Prostate gland (tissue), 2 donors: ENCODE data around the gene PRR5L. TPM values are rescaled to one million over a fixed set of nuclear protein-coding genes. Genes with fewer than 3 reads are reported as not detected.

Experiments
- DNase-seq: peaks from one replicate; pipeline ENCODE4 v3.0.0-alpha.2; 2019; ENCODE audit warnings: low spot score
- H3K27ac ChIP-seq, 2 donors: fragments of 200-600 bp; sonication (generic); 2 replicates each; pipeline ENCODE4 v1.5.1; 2017 to 2019
- H3K27me3 ChIP-seq: fragments of 200-600 bp; sonication (generic); replicated peaks from 2 replicates; pipeline ENCODE4 v1.5.1; 2019; ENCODE audit not compliant: insufficient read depth
- H3K36me3 ChIP-seq, 2 donors: fragments of 200-600 bp; sonication (generic); 1 replicate in 1 of 2; 2 replicates in 1 of 2; pipeline versions ENCODE4 v1.5.1 to v1.8.1; 2017 to 2019
- H3K4me1 ChIP-seq: fragments of 200-600 bp; sonication (generic); replicated peaks from 2 replicates; pipeline ENCODE4 v1.5.1; 2019
- H3K4me3 ChIP-seq, 2 donors: fragments of 200-600 bp; sonication (generic); 2 replicates each; pipeline ENCODE4 v1.5.1; 2017 to 2019
- H3K9me3 ChIP-seq: fragments of 200-600 bp; sonication (generic); 2 replicates; pipeline ENCODE4 v1.5.1; 2017
- CTCF ChIP-seq, 4 experiments: fragments of 200-600 bp in 2 of 4; fragments of 450-650 bp in 2 of 4; sonication (generic) in 2 of 4; IDR thresholded peaks; 1 replicate in 3 of 4; 2 replicates in 1 of 4; pipeline ENCODE4 v1.5.1; 2016 to 2019; ENCODE audit warnings: antibody characterized with exemption in 4 of 4, mild to moderate bottlenecking in 2 of 4, moderate library complexity in 2 of 4
- POLR2A ChIP-seq: fragments of 450-650 bp; IDR thresholded peaks from one replicate; pipeline ENCODE4 v1.6.1; 2016; ENCODE audit warnings: antibody characterized with exemption, mild to moderate bottlenecking
- POLR2AphosphoS5 ChIP-seq: sonication (generic); formaldehyde crosslinking; IDR thresholded peaks from one replicate; pipeline ENCODE4 v1.6.1; 2017; ENCODE audit warnings: antibody characterized with exemption
- WGBS: methylation state at CpG from one replicate; pipeline ENCODE4 v1.1.5; 2018; 5-methylcytosine and 5-hydroxymethylcytosine counted together
- intact Hi-C: fragments of 100-400 bp; cut with DNase I; formaldehyde crosslinking; loops from one replicate; pipeline ENCODE4 v1.14.2; 2022
- total RNA-seq, 2 donors: library from RNA; depleted of rRNA; stranded (reverse); fragments of >200 nt; gene quantifications; one replicate each; pipeline ENCODE4 v1.1.0, GENCODE V29; 2016

The PRR5L gene
- total RNA-seq, 2 donors from 2014 or later = 4.0 to 10.1 TPM

GRCh38 chr11:36411202-36411640 lies 115.1 kb downstream of the PRR5L start:
- H3K4me3 ChIP-seq = no peak overlapping the region
- no peak for DNase-seq
- 85% methylated on average over 9 of the region's 9 CpGs for WGBS
- H3K9me3 ChIP-seq = no peaks in the 10 kb centered on the region
- intact Hi-C loops = no loop called here
- no peak overlapping the region for H3K27ac ChIP-seq
- peaks cover 2% of the 10 kb centered on the region for H3K27me3 ChIP-seq
- H3K36me3 ChIP-seq = no peaks in the 10 kb centered on the region
- no peak for TF ChIP-seq POLR2A
- no peaks in the 10 kb centered on the region for H3K4me1 ChIP-seq

GRCh38 chr11:36412781-36413383 lies 116.8 kb downstream of the PRR5L start:
- Histone ChIP-seq H3K27me3 (peaks cover 2% of the 10 kb centered on the region), H3K27ac (no peak overlapping the region), H3K4me1 (no peaks in the 10 kb centered on the region), H3K9me3 (no peaks in the 10 kb centered on the region), H3K4me3 (no peak overlapping the region), H3K36me3 (no peaks in the 10 kb centered on the region)
- intact Hi-C loops = no loop called here
- 83% methylated on average over 2 of the region's 2 CpGs for WGBS
- no peak for TF ChIP-seq POLR2AphosphoS5
- no peak for TF ChIP-seq POLR2A
- no peak for TF ChIP-seq CTCF (IDR thresholded peaks at IDR 0.05)
- DNase-seq = no peak

- intact Hi-C loops = no loop called here
- H3K27me3 ChIP-seq = peaks cover 1% of the 10 kb centered on the region
- H3K4me3 ChIP-seq = no peak overlapping the region
- H3K9me3 ChIP-seq = no peaks in the 10 kb centered on the region
- WGBS = 92% methylated on average over 5 of the region's 5 CpGs
- TF ChIP-seq POLR2A (no peak), CTCF (IDR thresholded peaks at IDR 0.05) (no peak), POLR2AphosphoS5 (no peak)
- no peaks in the 10 kb centered on the region for H3K4me1 ChIP-seq
- H3K36me3 ChIP-seq = no peaks in the 10 kb centered on the region
- no peak for DNase-seq
- no peak overlapping the region for H3K27ac ChIP-seq
Observed at GRCh38 chr11:36417154-36417553, 121.1 kb downstream of the PRR5L start.

- H3K27ac ChIP-seq = no peak overlapping the region
- no peak overlapping the region for H3K4me3 ChIP-seq
- no peaks in the 10 kb centered on the region for H3K4me1 ChIP-seq
- no peaks in the 10 kb centered on the region for H3K36me3 ChIP-seq
- no peaks in the 10 kb centered on the region for H3K9me3 ChIP-seq
- no peak for DNase-seq
- H3K27me3 ChIP-seq = peaks cover 2% of the 10 kb centered on the region
- WGBS = 72% methylated on average over 7 of the region's 7 CpGs
- TF ChIP-seq POLR2AphosphoS5 (no peak), CTCF (IDR thresholded peaks at IDR 0.05) (no peak), POLR2A (no peak)
- intact Hi-C loops = no loop called here
Observed at GRCh38 chr11:36419791-36420424, 123.8 kb downstream of the PRR5L start.

- H3K4me1 ChIP-seq = no peaks in the 10 kb centered on the region
- no peaks in the 10 kb centered on the region for H3K9me3 ChIP-seq
- 84% methylated on average over 6 of the region's 6 CpGs for WGBS
- TF ChIP-seq POLR2A (no peak), CTCF (IDR thresholded peaks at IDR 0.05) (no peak), POLR2AphosphoS5 (no peak)
- intact Hi-C loops = no loop called here
- H3K4me3 ChIP-seq = no peak overlapping the region
- no peaks in the 10 kb centered on the region for H3K36me3 ChIP-seq
- peaks cover 2% of the 10 kb centered on the region for H3K27me3 ChIP-seq
- H3K27ac ChIP-seq = no peak overlapping the region
- no peak for DNase-seq
Observed at GRCh38 chr11:36421546-36422155, 125.6 kb downstream of the PRR5L start.
